Fibroblast of peridontal ligament (primary cell): ENCODE results near the gene CRYBG1.
A peak's percentile ranks its signal among the peaks of the same experiment; 100 is the strongest.
"Not testable (repeated sequence)": the region's sequence is repeated elsewhere in the genome, so short reads cannot be mapped to it uniquely, and the experiment has no call there.

Experiments
- DNase-seq: peaks from one replicate; pipeline ENCODE4 v3.0.0-alpha.2; 2010; ENCODE audit errors: extremely low read depth

Gene CRYBG1

GRCh38 chr6:106547601-106548453 lies 187.3 kb downstream of the CRYBG1 start:
- DNase-seq, result peak; percentile 21

GRCh38 chr6:106548926-106549455 lies 188.5 kb downstream of the CRYBG1 start:
- not testable (repeated sequence) for DNase-seq

- no peak for DNase-seq
These were observed 189.0 kb downstream of the CRYBG1 start for GRCh38 chr6:106549521-106549920.

- no peak for DNase-seq
These were observed 190.6 kb downstream of the CRYBG1 start for GRCh38 chr6:106551155-106551554.

- no peak for DNase-seq
These were observed 192.9 kb downstream of the CRYBG1 start for GRCh38 chr6:106553440-106553839.

DNA sequence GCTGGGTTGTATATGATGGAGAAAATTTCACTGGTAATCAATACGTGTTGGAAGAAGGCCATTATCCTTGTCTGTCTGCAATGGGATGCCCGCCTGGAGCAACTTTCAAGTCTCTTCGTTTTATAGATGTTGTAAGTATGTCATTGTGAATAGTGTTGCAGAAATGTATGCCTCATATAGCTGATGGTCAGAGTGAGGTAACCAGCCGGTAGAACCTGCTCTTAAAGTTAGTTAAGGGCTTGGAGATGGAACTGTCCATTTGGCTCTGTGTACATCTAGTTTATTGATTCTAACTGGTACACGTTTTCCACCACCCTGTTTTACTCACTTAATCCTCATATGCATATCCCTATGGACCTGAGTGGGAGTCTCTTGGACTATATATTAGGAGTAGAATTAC lies 195.2 kb downstream of the CRYBG1 start:
- no peak for DNase-seq

DNA sequence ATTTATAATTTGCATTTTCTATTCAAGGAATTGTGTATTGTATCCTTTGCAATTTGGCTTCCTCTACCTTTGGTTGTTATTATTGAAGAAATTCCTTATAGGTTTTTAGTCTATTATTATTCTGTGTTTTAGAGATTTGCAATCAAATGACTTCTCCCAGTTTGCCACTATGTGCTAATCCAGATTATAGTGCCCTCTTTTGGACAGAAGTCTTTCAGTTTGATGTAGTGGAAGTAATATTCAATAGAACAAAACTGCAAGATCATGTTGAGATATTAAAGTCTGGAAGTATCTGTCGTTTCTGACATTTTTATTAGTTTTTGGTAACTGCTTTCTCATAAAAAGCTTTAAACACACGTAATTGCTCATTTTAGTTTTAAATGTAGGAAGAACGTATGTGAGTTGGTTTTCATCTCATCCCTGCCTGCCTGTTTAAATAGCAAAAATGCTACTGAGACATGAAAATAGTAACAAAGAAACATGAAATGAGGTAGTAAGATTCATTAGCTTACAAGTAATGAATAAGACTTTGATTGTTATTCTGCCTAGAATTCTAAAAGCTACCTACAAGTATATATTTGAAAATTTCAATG lies 195.9 kb downstream of the CRYBG1 start:
- DNase-seq, result peak; percentile 75

DNA sequence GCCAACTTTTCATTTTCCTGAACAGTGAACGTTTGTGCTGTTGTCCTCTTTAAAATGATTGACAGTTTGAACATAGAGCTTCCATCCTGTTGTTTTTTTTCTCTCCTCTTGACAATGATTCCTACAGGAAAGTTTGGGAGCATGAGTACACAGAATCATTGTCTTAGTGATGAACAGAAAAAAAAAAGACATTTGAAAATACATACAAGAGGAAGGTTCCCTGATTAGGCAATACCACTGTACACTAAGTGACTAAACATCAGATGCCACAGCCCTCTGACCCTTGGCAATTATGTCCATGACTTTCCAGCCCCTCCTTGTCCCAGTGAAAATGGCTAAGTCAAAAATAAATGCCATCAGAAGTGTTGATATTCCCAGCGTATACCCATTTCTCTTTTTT lies 197.3 kb downstream of the CRYBG1 start:
- DNase-seq, result no peak

GRCh38 chr6:106558364-106558763 lies 197.8 kb downstream of the CRYBG1 start:
- DNase-seq, result no peak

DNA sequence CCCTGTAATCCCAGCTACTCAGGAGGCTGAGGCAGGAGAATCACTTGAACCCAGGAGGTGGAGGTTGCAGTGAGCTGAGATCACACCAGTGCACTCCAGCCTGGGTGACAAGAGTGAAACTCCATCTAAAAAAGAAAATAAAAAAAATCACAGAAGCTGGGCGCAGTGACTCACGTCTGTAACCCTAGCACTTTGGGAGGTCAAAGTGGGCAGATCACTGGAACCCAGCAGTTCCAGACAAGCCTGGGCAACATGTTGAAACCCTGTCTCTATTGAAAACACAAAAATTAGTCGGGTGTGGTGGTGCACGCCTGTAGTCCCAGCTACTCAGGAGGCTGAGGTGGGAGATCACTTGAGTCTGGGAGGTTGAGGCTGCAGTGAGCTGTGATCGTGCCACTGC lies 199.1 kb downstream of the CRYBG1 start:
- not testable (repeated sequence) for DNase-seq

- peak; percentile 82 for DNase-seq
These were observed 200.6 kb downstream of the CRYBG1 start for GRCh38 chr6:106560996-106561685.

DNA sequence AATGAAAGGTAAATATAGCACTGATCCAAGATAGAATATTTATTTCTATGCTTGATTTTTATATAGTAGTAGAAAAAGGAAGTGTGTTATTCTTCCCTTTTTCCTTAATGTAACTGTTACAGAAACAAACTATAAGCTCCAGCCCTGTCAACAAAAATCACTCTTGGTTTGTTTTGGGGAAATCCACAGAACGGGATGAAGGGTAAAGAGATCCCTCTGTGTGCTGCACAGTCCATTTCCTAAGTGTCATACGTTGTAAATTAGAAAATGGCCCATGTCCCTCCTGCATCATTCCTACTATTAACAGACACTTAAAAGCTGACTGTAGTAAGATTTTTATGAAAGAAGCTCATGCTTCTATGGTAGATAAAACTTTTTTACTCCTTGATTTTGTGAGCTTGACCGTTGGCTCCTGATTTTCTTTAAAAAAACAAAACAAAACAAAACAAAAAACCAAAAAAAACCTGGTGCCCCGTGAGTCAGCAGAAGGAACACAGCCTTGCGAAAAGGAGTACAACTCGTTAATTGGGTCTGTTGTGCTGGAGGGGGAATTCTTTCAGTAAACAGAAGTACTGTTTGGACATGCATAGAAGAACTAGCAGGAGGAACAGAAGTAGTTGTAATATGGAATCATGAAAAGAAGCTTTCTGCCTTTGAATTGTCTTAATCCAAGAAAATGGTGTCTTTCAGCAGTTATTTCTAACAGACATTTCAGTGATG lies 201.3 kb downstream of the CRYBG1 start:
- DNase-seq, result peak; percentile 17

DNA sequence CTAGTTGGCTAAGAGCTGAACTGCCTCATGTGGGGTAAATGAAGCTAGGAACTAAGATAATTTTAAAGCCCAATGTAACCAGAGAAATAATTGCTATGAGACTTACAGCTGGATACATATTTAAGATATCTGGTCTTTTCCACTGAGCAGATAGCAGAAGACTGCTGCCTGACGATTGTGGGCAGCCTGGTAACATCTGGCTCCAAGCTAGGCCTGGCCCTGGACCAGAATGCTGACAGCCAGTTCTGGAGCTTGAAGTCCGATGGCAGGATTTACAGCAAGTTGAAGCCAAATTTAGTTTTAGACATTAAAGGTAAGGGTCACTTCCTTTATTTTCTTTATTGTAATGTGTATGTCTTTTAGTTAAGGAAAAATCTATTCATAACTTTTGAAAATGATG lies 203.1 kb downstream of the CRYBG1 start:
- DNase-seq, result no peak

DNA sequence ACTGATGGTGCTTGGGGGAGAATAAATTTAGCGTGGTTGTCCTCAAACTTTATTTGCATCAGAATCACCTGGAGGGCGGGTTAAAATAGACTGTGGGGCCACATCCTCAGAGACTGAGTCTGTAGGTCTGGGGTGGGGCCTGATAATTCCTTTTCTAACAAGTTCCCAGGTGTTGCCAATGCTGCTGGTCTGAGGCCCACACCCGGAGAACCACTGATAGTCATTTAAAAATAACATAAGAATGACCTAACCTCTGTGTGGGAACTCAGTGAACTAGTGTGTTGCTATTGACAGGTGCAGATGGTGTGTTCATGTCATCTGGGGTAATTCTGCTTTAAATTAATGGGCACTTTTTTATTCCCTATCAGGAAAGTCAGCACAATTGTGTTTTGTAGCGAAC lies 204.0 kb downstream of the CRYBG1 start:
- DNase-seq, result no peak

GRCh38 chr6:106568530-106568929 lies 208.0 kb downstream of the CRYBG1 start:
- DNase-seq, result peak; percentile 50

DNA sequence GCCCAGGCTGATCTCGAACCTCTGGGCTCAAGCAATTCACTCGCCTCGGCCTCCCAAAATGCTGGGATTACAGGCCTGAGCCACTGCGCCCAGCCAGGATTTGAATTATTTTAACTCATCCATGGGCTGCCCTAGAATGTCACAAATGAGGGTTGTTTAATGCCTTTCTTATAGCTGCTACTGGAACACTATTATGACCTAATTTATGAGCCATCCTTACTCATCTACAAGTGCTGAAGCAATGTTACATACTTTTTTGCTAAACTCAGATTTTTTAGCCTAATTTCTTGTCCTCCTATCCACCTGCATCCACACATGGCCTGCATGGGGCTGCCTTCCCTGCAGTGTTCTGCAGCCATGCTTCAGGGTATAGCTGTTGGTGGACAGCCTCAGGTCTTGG lies 208.9 kb downstream of the CRYBG1 start:
- peak; percentile 20 for DNase-seq

GRCh38 chr6:106572436-106572835 lies 211.9 kb downstream of the CRYBG1 start:
- DNase-seq, result no peak

DNA sequence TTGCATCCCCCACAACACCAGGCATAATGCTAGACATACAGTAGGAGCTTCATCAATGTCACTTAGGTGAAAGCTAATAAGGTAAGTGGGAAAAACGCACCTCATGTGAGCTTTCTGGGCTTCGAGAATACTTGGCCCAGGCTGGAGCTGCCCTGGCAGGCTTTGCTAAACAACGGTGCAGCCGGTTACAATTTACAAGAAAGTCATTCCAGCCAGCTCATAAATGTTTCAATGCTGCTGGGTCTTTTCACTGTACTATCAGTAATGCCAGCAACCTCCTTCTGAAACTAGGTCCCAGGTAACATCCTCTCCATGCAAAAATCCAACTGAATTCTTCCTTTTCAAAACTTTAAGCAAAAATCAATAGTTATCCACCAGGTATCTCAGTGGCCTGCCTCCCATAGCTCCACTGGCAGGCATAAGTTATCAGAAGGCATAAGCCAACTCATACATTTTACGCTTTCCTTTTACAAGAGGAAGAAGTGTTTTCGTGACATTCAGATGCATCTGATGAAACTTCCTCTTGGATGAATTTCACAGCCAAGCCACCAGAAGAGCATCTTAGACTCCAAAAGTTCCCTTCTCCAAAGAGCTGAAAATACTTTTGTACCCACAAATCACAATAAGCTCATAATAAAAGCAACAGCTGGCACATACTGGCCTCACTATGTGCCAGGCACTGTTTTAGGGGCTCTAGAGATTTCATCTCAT lies 212.5 kb downstream of the CRYBG1 start:
- DNase-seq, result peak; percentile 13

- peak; percentile 70 for DNase-seq
These were observed 214.4 kb downstream of the CRYBG1 start for GRCh38 chr6:106574741-106575458.

DNA sequence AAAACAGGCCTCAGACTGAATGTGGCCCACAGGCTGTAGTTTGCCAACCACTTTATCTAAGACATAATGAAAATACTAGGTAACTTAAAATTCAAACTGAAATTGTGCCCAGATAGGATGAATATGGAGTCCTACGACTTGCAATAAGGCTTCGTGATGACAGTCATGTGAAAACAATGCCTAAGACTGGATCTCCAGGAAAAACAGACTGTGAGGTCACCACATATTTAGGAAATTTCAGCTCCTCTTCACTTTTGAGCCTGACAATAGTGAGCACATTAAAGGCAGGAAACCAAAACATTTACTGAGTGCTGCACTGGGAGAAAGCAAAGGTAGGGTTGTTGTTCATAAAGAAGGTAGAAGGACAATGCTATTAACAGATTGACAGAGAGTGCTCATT lies 218.8 kb downstream of the CRYBG1 start:
- DNase-seq, result no peak

- DNase-seq, result no peak
These were observed 221.0 kb downstream of the CRYBG1 start for GRCh38 chr6:106581468-106581867.
